ENCODE measurements around the gene PLEKHG3.

DNA sequence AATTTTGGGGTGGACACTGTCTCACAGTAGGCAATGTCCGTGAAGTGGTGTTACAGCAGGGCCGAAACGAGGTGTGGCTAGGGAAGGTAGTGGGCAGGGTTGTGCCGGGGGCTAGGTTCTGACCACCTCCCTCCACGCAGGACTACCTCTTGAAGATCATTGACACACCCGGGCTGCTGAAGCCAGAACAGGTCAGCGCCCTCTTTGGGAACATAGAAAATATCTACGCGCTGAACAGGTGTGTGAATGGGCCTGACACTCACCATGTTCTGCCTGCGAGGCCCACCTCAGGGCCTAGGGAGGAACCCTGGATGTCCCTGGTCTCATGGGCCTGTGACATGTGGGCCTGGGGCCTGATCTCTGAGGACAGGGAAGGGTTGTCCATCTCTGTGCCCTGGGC, 24.6 kb downstream of the PLEKHG3 start:
- TF ChIP-seq, protein P1, sequence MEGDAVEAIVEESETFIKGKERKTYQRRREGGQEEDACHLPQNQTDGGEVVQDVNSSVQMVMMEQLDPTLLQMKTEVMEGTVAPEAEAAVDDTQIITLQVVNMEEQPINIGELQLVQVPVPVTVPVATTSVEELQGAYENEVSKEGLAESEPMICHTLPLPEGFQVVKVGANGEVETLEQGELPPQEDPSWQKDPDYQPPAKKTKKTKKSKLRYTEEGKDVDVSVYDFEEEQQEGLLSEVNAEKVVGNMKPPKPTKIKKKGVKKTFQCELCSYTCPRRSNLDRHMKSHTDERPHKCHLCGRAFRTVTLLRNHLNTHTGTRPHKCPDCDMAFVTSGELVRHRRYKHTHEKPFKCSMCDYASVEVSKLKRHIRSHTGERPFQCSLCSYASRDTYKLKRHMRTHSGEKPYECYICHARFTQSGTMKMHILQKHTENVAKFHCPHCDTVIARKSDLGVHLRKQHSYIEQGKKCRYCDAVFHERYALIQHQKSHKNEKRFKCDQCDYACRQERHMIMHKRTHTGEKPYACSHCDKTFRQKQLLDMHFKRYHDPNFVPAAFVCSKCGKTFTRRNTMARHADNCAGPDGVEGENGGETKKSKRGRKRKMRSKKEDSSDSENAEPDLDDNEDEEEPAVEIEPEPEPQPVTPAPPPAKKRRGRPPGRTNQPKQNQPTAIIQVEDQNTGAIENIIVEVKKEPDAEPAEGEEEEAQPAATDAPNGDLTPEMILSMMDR (conservative IDR thresholded peaks at IDR 0.05 in 1 of 2, IDR thresholded peaks at IDR 0.05 in 1 of 2; ENCODE audit: extremely low read depth in 1 of 2, insufficient read depth in 1 of 2, low read depth in 1 of 2, low read length in 2 of 2), result no peak
- TF ChIP-seq EZH2 (IDR thresholded peaks at IDR 0.05; ENCODE audit: borderline replicate concordance, low read length), result no peak
